Measurements from ENCODE around the gene ARHGAP25. TPM values are rescaled to one million over a fixed set of nuclear protein-coding genes. Genes with fewer than 3 reads are reported as not detected.

Gene ARHGAP25
- polyA plus RNA-seq, 1 experiment, result 0.55 TPM

- Histone ChIP-seq H3K27ac (ENCODE audit: low read depth, low read length) (peak overlapping the region; percentile 81), H3K27me3 (ENCODE audit: control insufficient read depth, insufficient read depth, low read length) (no peaks in the 10 kb centered on the region), H3K4me3 (ENCODE audit: low read depth, low read length) (no peak overlapping the region), H3K9me3 (ENCODE audit: control insufficient read depth, insufficient read depth, low read length) (no peaks in the 10 kb centered on the region)
- CTCF ChIA-PET, result interaction anchor here (1.2 kb wide), 1 partner anchor 80 kb away, joined by 4 read pairs; no protein-coding TSS in a partner anchor
- POLR2A ChIA-PET, result no interaction called here
- TF ChIP-seq CTCF (IDR thresholded peaks at IDR 0.05; ENCODE audit: low read depth, low read length), result no peak
- DNase-seq (ENCODE audit: low read depth, low spot score), result no peak
These were observed 97.7 kb downstream of the ARHGAP25 start for GRCh38 chr2:68832233-68832869.

- DNase-seq (ENCODE audit: low read depth, low spot score), result no peak
- TF ChIP-seq CTCF (IDR thresholded peaks at IDR 0.05; ENCODE audit: low read depth, low read length), result no peak
- CTCF ChIA-PET, result interaction anchor here (1.2 kb wide), 1 partner anchor 81 kb away, joined by 4 read pairs; no protein-coding TSS in a partner anchor
- no peak overlapping the region for H3K4me3 ChIP-seq (ENCODE audit: low read depth, low read length)
- H3K27ac ChIP-seq (ENCODE audit: low read depth, low read length), result no peak overlapping the region
- no peaks in the 10 kb centered on the region for H3K9me3 ChIP-seq (ENCODE audit: control insufficient read depth, insufficient read depth, low read length)
- POLR2A ChIA-PET, result no interaction called here
- no peaks in the 10 kb centered on the region for H3K27me3 ChIP-seq (ENCODE audit: control insufficient read depth, insufficient read depth, low read length)
These were observed 98.6 kb downstream of the ARHGAP25 start for GRCh38 chr2:68833162-68833561.

GRCh38 chr2:68834737-68835376 lies 100.2 kb downstream of the ARHGAP25 start:
- ChIA-PET CTCF (interaction anchor here (4.1 kb wide), 1 partner anchor 82 kb away, joined by 39 read pairs; no protein-coding TSS in a partner anchor), POLR2A (no interaction called here)
- H3K27me3 ChIP-seq (ENCODE audit: control insufficient read depth, insufficient read depth, low read length), result no peaks in the 10 kb centered on the region
- H3K9me3 ChIP-seq (ENCODE audit: control insufficient read depth, insufficient read depth, low read length), result 0 out of 2 replicates have a peak, but pooled peaks cover 3% of the 10 kb centered on the region
- TF ChIP-seq CTCF (IDR thresholded peaks at IDR 0.05; ENCODE audit: low read depth, low read length), result no peak
- H3K4me3 ChIP-seq (ENCODE audit: low read depth, low read length), result no peak overlapping the region
- DNase-seq (ENCODE audit: low read depth, low spot score), result no peak
- H3K27ac ChIP-seq (ENCODE audit: low read depth, low read length), result no peak overlapping the region

- POLR2A ChIA-PET, result no interaction called here
- TF ChIP-seq CTCF (IDR thresholded peaks at IDR 0.05; ENCODE audit: low read depth, low read length), result no peak
- CTCF ChIA-PET, result interaction anchor here (1.8 to 4.1 kb wide), 2 partner anchors 23 to 83 kb away, joined by 4 to 39 read pairs; no protein-coding TSS in a partner anchor
- Histone ChIP-seq H3K9me3 (ENCODE audit: control insufficient read depth, insufficient read depth, low read length) (0 out of 2 replicates have a peak, but pooled peaks cover 3% of the 10 kb centered on the region), H3K4me3 (ENCODE audit: low read depth, low read length) (no peak overlapping the region), H3K27me3 (ENCODE audit: control insufficient read depth, insufficient read depth, low read length) (no peaks in the 10 kb centered on the region), H3K27ac (ENCODE audit: low read depth, low read length) (no peak overlapping the region)
- DNase-seq (ENCODE audit: low read depth, low spot score), result no peak
These were observed 101.0 kb downstream of the ARHGAP25 start for GRCh38 chr2:68835621-68836020.

Measured in AG04450 (cell line).